NCI-H2227 treated with DMSO at 0.1 percent for 48 hours (cell line): ENCODE results near the gene SMYD5.
"Not testable (repeated sequence)": the region's sequence is repeated elsewhere in the genome, so short reads cannot be mapped to it uniquely, and the experiment has no call there.

ENCODE experiments used
- DNase-seq: peaks from one replicate; lab custom pipeline; 2025; lab: John Stamatoyannopoulos, UW

Gene SMYD5

GRCh38 chr2:73260338-73260984 lies 46.4 kb downstream of the SMYD5 start:
- DNase-seq: no peak

DNA sequence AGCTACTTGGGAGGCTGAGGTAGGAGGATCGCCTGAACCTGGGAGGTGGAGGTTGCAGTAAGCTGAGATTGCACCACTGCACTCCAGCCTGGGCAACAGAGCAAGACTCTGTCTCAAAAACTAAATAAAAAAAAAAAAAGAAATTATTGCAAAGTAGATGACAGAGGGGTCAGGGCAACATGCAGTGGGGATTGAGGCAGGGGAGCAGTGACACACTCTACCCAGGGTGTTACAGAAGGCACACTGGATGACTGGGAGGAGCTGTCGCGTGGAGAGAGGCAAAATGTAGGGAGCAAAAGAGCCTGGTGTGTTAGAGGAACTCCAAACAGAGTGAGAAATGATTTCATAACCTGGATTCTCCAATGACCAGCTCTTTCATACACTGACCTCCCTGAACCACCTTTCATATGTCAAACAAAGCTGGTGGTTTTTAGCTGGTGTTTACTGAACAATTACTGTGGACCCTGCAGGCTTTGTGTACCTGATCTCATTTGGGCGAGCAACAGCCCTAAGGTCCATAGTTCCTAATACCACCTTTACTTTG lies 48.1 kb downstream of the SMYD5 start:
- DNase-seq: no peak

- not testable (repeated sequence) for DNase-seq
Measured at GRCh38 chr2:73262691-73263429, 48.8 kb downstream of the SMYD5 start.

DNA sequence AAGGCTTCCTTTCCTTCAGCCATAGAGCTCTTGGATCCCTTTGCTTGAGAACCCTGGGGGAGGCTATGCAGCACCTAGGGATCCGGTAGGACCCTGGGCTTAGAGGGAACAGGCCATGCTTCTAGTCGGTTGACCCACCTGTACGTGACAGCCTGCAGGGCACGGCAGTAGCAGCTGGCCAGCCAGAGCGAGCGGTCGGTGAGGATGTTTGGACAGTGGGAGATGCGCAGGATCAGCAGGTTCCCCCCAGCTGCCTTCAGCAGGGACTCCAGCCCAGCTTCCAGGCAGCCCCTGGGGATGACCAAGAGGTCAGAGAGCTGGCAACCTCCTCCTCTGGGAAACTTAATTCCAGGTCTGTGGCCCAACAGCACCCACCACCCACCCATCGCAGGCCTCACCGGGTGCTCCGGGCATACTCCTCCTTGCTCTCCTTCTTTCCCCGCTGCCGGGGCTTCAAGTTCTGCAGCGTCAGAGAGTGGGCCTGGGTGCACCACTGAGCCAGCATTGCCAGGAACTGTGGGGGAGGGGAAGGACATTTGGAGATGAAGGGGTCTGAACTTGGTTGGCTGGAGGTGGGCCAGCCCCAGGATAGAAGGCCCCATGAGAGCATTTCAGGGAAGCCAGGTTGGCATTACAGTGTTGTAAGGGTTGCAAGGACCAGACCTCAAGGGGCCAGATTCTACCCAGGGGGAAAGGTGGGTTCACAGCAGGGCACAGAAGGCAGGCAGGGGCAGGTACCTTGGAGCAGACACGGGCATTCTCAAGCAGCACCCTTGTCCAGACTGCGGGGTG lies 49.7 kb downstream of the SMYD5 start:
- no peak for DNase-seq

DNA sequence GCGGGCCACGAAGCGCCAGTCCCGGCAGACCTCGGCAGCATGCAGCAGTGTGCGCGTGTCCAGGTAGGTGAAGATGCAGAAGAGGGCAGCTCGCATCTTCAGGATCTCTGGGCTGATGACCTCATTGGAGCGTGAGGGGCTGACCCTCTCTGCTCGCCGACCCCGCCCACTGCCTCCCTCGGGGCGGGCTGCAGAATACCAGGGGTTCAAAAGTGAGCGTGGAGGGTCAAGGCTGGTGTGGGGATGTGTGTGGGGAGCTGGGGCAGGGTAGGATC lies 50.2 kb downstream of the SMYD5 start:
- DNase-seq: no peak

DNA sequence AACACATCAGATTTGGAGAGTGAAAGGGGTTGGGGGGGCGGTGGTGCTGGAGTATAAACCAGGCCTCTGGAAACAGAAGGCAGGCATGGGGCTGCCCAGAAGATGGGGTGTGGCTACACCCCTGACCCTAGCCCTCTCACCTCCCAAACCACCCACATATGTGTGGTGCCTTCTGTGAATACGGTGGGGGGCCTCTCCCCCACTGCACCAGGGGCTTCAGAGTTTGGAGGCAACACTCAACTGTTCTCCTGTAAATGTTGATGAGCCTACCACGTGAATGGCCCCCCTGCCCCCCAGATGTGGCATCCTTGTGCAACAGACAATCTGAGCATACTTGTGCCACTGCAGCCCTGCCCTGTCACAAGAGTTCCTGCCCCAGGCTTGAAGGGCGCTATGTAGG lies 50.7 kb downstream of the SMYD5 start:
- DNase-seq: no peak

DNA sequence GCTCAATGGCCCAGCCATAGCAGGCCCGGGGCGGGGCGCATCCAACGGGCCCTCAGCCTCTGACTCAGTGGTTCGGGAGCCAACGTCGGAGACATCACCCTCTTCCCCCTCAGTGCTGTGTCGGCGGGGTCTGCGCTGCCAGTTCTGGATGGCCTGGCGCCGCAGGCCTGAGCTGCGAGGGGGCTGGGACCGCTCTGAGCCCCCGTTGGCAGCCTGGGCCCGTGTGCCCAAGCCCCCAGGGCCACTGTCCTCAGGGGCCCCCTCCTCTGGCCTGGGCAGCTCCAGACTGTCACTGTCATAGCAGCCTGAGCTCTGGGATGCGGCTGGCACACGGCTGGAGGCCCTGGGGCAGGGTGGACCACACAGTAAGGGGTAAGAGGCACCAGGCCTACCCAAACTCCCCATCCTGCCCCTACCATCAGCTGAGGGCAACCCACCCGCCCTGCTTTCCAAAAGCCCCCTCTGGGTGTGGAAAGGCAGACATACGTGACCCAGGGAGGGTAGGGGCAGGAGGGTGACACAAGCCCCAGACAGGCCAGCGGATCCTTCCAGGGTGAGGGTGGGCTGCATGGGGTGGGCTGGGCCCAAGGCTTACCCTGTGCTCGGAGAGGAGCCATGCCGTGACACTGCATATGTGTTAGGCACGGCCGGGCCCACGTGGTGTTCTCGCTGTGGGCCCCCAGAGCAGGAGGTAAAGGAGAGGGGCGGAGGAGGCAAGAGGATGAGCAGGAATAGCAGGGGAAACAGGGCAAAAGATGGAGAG lies 51.4 kb downstream of the SMYD5 start:
- DNase-seq: no peak

DNA sequence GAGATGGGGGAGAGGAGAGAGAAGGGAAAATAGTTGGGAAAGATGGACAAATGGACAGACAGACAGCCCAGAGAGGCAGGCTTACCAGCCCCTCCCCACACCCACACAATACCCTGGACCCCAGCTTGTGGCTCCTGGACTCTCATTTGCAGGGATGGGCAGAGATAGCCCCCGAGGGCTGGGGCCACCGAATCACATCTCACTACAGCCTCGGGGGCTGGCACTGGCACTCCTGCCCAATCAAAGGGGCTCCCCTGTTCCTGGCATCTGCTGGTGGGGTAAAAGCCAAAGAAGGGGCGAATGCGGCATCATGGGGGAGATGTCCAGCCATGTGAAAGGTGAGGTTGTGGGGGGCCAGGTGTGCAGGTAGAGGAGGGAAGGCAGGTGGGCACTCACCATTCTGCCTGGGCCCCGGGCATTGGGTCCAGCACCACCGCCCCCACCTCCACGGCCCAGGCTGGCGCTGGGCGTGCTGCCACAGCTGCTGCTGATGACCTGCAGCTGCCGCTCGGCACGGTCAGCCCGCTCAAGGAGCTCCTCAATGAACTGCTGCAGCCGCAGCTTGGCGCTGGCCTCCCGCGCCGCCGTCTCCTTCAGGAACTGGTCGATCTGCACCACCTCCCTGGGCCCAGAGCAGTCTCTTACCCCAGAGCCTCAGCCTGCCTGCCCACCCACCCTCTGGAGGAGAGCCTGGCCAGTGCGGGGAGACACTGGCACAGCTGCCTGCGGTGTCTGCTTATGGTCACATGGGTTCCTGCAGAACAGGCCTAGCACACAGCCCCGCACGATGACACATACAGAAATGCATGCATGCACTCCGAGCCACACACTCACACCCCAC lies 52.2 kb downstream of the SMYD5 start:
- DNase-seq: peak; percentile 13

- no peak for DNase-seq
Measured at GRCh38 chr2:73267008-73267407, 53.0 kb downstream of the SMYD5 start.

DNA sequence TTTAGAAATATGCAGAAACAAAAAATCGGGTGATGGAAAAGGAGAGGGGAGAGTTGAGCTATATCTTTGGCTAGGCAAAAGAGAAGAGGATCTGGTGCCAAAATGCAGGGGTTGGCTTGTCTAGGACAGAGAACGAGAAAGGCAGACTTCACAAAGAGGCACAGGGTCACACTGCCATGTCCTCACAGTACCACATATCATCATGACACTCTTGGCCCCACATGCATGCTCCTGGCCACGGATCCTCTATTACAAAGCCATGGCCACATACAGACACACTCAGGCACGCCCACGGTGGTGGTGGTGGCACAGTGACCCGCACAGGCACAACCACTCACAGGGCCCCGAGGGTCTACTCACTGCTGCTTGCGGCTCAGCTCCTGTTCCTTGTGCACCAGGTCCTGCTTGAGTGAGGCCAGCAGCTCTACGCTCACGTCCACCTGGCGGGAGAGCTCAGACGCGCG lies 54.4 kb downstream of the SMYD5 start:
- DNase-seq: no peak

DNA sequence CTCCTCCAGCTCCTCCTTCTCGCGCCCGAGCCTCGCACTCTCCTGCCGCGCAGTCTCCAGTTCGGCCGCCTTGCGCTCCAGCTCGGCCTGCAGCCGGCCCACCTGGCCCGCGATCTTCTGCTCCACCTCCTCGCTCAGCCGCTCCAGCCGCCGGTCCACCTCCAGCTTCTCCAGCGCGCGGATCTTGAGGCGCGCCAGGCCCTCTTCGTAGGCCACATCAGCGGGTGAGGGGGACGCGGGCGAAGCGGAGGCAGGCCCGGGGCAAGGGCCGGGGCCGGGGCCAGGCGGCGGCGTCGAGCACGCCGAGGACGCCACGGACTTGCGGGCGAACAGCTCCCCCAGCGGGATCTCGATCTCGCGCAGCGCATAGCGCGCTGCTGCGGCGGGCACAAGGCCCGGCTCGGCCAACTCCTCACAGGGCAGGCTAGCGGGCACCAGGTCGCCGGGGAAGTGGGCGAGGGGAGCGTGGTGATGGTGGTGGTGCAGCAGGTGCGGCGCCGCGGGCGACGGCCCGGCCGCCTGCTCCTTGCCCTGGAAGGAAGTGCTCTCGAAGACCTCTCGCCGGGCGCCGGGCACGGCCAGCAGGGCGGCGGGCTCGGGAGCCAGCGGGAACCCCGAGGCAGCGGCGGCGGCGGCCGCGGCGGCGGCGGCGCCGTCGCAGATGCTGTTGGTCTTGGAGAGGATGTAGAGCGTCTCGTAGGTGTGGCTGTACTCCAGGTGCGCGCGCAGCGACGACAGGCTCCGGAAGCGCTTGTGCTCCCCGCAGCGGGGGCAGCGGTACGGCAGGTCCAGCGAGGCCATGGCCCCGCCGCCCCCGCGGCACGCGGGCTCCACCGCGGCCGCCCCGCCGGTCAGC lies 55.0 kb downstream of the SMYD5 start:
- DNase-seq: peak; percentile 75

- DNase-seq: peak; percentile 27
Measured at GRCh38 chr2:73269686-73270465, 55.8 kb downstream of the SMYD5 start.

- no peak for DNase-seq
Measured at GRCh38 chr2:73272270-73272669, 58.2 kb downstream of the SMYD5 start.
